Astrocyte (in vitro differentiated cells and primary cell): ENCODE data around the gene ZCCHC10. TPM values are rescaled to one million over a fixed set of nuclear protein-coding genes. Genes with fewer than 3 reads are reported as not detected.
A peak's percentile ranks its signal among the peaks of the same experiment; 100 is the strongest.
"Not testable (repeated sequence)": the region's sequence is repeated elsewhere in the genome, so short reads cannot be mapped to it uniquely, and the experiment has no call there.

ENCODE experiments used
- DNase-seq: peaks from one replicate; pipeline ENCODE4 v3.0.0-alpha.2; 2010; ENCODE audit warnings: low read depth
- FAIRE-seq: peaks from 2 replicates; lab custom pipeline; 2011; peaks lifted over from hg19 to GRCh38; lab: Jason Lieb, UNC
- H2AFZ ChIP-seq: 2 replicates; pipeline ENCODE4 v1.6.0; 2012; ENCODE audit warnings: low read depth, low read length, inconsistent platforms
- H3K27ac ChIP-seq: 2 replicates; pipeline ENCODE4 v1.5.1; 2011; ENCODE audit warnings: low read depth, low read length, inconsistent platforms
- H3K27me3 ChIP-seq: 2 replicates; pipeline ENCODE4 v1.6.0; 2011; ENCODE audit warnings: low read length, inconsistent platforms; ENCODE audit not compliant: insufficient read depth
- H3K36me3 ChIP-seq: 2 replicates; pipeline ENCODE4 v1.5.1; 2011; ENCODE audit warnings: low read length, inconsistent platforms; ENCODE audit not compliant: insufficient read depth
- H3K4me1 ChIP-seq: 2 replicates; pipeline ENCODE4 v1.5.1; 2011; ENCODE audit warnings: low read length, inconsistent platforms; ENCODE audit not compliant: insufficient read depth
- H3K4me2 ChIP-seq: 2 replicates; pipeline ENCODE4 v1.6.0; 2012; ENCODE audit warnings: low read length, inconsistent platforms
- H3K4me3 ChIP-seq: 2 replicates; pipeline ENCODE4 v1.5.1; 2011; ENCODE audit warnings: low read depth, mild to moderate bottlenecking, low read length, inconsistent platforms; ENCODE audit not compliant: insufficient read depth
- H3K79me2 ChIP-seq: 2 replicates; pipeline ENCODE4 v1.6.0; 2012; ENCODE audit warnings: mild to moderate bottlenecking, low read length, inconsistent platforms; ENCODE audit not compliant: insufficient read depth
- H3K9ac ChIP-seq: 2 replicates; pipeline ENCODE4 v1.6.0; 2012; ENCODE audit warnings: mild to moderate bottlenecking, low read length, inconsistent platforms
- H3K9me3 ChIP-seq: 2 replicates; pipeline ENCODE4 v1.5.1; 2012; ENCODE audit warnings: low read depth, mild to moderate bottlenecking, low read length, inconsistent platforms; ENCODE audit not compliant: insufficient read depth
- H4K20me1 ChIP-seq: 2 replicates; pipeline ENCODE4 v1.6.0; 2012; ENCODE audit warnings: low read length, inconsistent platforms; ENCODE audit not compliant: insufficient read depth
- H3K27ac Mint-ChIP-seq: one replicate; pipeline ENCODE4 v1.8.0; 2021; ENCODE audit warnings: mild to moderate bottlenecking, mixed read lengths; ENCODE audit not compliant: unreplicated experiment
- H3K27me3 Mint-ChIP-seq: one replicate; pipeline ENCODE4 v1.8.0; 2021; ENCODE audit warnings: low read depth, mixed read lengths; ENCODE audit not compliant: unreplicated experiment
- H3K36me3 Mint-ChIP-seq: one replicate; pipeline ENCODE4 v1.8.0; 2021; ENCODE audit warnings: low read depth, mixed read lengths; ENCODE audit not compliant: unreplicated experiment
- H3K4me1 Mint-ChIP-seq: one replicate; pipeline ENCODE4 v1.8.0; 2021; ENCODE audit warnings: low read depth, mixed read lengths; ENCODE audit not compliant: unreplicated experiment
- H3K4me3 Mint-ChIP-seq: one replicate; pipeline ENCODE4 v1.8.0; 2021; ENCODE audit warnings: mild to moderate bottlenecking, moderate library complexity, mixed read lengths; ENCODE audit not compliant: unreplicated experiment
- H3K9me3 Mint-ChIP-seq: one replicate; pipeline ENCODE4 v1.8.0; 2021; ENCODE audit warnings: mild to moderate bottlenecking, mixed read lengths; ENCODE audit not compliant: unreplicated experiment
- EZH2 ChIP-seq: IDR thresholded peaks from 2 replicates; pipeline ENCODE4 v1.6.1; 2012; ENCODE audit warnings: mild to moderate bottlenecking, low read length, inconsistent platforms; ENCODE audit not compliant: insufficient read depth
- total RNA-seq: library from RNA; stranded (reverse); gene quantifications from 2 replicates; pipeline ENCODE4 v1.2.1, GENCODE V29; 2021
- TF ChIP-seq, protein P1 (sequence below): IDR thresholded peaks from 2 replicates; pipeline ENCODE4 v1.5.1; 2011; ENCODE audit warnings: low read depth, mild to moderate bottlenecking, inconsistent platforms, low read length, moderate library complexity; ENCODE audit not compliant: insufficient read depth

ZCCHC10 gene
- total RNA-seq, 1 donor from 2014 or later, result 29.1 TPM

DNA sequence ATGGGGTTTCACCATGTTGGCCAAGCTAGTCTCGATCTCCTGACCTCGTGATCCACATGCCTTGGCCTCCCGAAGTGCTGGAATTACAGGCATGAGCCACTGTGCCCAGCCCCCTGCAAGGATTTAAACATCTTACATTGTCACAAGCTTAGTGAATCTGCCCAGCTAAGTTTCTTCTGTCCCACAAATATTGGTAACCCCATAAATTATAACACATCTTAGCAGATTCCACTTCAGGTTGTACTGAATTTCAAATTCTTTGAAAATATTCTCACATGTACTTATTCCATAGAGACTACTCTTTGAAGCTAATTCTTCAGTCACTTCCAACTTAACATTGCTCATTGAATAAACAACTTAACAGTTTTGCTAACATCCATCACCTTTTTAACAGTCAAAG, 49.5 kb downstream of the ZCCHC10 start:
- Mint-ChIP-seq H3K27me3 (peaks cover 3% of the 10 kb centered on the region), H3K36me3 (peaks cover 7% of the 10 kb centered on the region), H3K4me3 (no peak overlapping the region), H3K9me3 (peaks cover 10% of the 10 kb centered on the region), H3K4me1 (no peaks in the 10 kb centered on the region), H3K27ac (no peak overlapping the region)
- no peaks in the 10 kb centered on the region for H3K9me3 ChIP-seq
- H4K20me1 ChIP-seq, result no peaks in the 10 kb centered on the region
- no peak overlapping the region for H3K9ac ChIP-seq
- no peak overlapping the region for H3K27ac ChIP-seq
- FAIRE-seq (no peak), DNase-seq (no peak)
- no peaks in the 10 kb centered on the region for H3K36me3 ChIP-seq
- H3K4me2 ChIP-seq, result no peak overlapping the region
- H3K4me1 ChIP-seq, result peaks cover 4% of the 10 kb centered on the region
- H2AFZ ChIP-seq, result no peak overlapping the region
- H3K4me3 ChIP-seq, result no peak overlapping the region
- TF ChIP-seq, protein P1, sequence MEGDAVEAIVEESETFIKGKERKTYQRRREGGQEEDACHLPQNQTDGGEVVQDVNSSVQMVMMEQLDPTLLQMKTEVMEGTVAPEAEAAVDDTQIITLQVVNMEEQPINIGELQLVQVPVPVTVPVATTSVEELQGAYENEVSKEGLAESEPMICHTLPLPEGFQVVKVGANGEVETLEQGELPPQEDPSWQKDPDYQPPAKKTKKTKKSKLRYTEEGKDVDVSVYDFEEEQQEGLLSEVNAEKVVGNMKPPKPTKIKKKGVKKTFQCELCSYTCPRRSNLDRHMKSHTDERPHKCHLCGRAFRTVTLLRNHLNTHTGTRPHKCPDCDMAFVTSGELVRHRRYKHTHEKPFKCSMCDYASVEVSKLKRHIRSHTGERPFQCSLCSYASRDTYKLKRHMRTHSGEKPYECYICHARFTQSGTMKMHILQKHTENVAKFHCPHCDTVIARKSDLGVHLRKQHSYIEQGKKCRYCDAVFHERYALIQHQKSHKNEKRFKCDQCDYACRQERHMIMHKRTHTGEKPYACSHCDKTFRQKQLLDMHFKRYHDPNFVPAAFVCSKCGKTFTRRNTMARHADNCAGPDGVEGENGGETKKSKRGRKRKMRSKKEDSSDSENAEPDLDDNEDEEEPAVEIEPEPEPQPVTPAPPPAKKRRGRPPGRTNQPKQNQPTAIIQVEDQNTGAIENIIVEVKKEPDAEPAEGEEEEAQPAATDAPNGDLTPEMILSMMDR, result no peak
- no peak for TF ChIP-seq EZH2
- no peaks in the 10 kb centered on the region for H3K79me2 ChIP-seq
- no peaks in the 10 kb centered on the region for H3K27me3 ChIP-seq

DNA sequence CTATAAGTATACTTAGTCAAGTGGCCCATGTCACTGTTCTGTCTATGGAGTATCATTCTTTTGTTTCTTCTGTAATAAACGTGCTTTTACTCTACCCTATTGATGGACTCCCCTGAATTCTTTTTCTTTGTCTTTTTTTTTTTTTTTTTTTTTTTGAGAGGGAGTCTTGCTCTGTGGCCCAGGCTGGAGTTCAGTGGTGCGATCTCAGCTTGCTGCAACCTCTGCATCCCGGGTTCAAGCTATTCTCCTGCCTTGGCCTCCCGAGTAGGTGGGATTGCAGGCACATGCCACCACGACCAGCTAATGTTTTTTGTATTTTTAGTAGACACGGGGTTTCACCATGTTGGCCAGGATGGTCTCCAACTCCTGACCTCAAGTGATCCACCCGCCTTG, 53.9 kb downstream of the ZCCHC10 start:
- H3K36me3 ChIP-seq, H2AFZ ChIP-seq, H3K9me3 Mint-ChIP-seq, H3K9ac ChIP-seq, H3K4me1 ChIP-seq, H3K27me3 Mint-ChIP-seq, H3K27ac ChIP-seq, FAIRE-seq, H3K27me3 ChIP-seq, H4K20me1 ChIP-seq, H3K36me3 Mint-ChIP-seq, H3K9me3 ChIP-seq, H3K4me1 Mint-ChIP-seq, H3K4me3 Mint-ChIP-seq, DNase-seq, H3K79me2 ChIP-seq, H3K27ac Mint-ChIP-seq, H3K4me2 ChIP-seq: not testable (repeated sequence)
- H3K4me3 ChIP-seq, result peak overlapping the region; percentile 2

DNA sequence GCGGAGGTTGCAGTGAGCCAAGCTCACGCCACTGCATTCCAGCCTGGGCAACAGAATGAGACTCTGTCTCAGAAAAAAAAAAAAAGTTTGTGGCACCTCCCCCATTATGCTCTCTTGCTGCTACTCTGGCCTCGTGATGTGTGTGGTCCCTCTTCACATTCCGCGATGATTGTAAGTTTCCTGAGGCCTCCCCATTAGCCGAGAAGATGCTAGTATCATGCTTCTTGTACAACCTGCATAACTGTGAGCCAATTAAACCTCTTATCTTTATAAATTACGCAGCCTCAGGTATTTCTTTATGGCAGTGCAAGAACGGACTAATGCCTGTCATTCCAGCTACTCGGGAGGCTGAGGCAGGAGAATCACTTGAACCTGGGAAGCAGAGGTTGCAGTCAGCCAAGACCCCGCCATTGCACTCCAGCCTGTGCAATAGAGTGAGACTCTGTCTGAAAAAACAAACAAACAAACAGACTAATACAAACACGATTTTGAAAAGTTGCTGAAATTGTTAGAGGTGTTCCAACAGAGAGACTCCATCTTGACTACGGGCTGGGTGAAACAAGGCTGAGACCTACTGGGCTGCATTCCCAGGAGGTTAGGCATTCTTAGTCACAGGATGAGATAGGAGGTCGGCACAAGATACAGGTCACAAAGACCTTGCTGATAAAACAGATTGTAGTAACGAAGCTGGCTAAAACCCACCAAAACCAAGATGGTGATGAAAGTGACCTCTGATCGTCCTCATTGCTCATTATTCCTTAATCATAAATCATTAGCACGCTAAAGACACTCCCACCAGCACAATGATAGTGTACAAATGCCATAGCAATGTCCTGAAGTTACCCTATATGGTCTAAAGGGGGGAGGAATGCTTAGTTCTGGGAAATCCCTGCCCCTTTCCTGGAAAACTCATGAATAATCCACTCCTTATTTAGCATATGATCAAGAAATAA, 54.6 kb downstream of the ZCCHC10 start:
- H2AFZ ChIP-seq, result peak overlapping the region; percentile 56
- Mint-ChIP-seq H3K27ac (no peak overlapping the region), H3K9me3 (peaks cover under 1% of the 10 kb centered on the region), H3K27me3 (peaks cover under 1% of the 10 kb centered on the region), H3K36me3 (peaks cover under 1% of the 10 kb centered on the region), H3K4me3 (no peak overlapping the region), H3K4me1 (no peaks in the 10 kb centered on the region)
- no peaks in the 10 kb centered on the region for H3K36me3 ChIP-seq
- H3K4me3 ChIP-seq, result peak overlapping the region; percentile 2
- H3K9me3 ChIP-seq, result no peaks in the 10 kb centered on the region
- H3K27ac ChIP-seq, result no peak overlapping the region
- peak; percentile 45 for DNase-seq
- H3K4me2 ChIP-seq, result peak overlapping the region; percentile 52
- no peak for FAIRE-seq
- no peaks in the 10 kb centered on the region for H4K20me1 ChIP-seq
- H3K27me3 ChIP-seq, result no peaks in the 10 kb centered on the region
- peaks cover 8% of the 10 kb centered on the region for H3K4me1 ChIP-seq
- no peak overlapping the region for H3K9ac ChIP-seq
- TF ChIP-seq EZH2, result no peak
- TF ChIP-seq, protein P1, result no peak
- no peaks in the 10 kb centered on the region for H3K79me2 ChIP-seq
